ENCODE data around the gene ADM2.

- TF ChIP-seq CTCF (IDR thresholded peaks at IDR 0.05) (no peak), POLR2A (IDR thresholded peaks at IDR 0.05) (no peak)
These were observed 22.3 kb upstream of the ADM2 start for GRCh38 chr22:50459016-50459415.

Data from right lobe of liver (tissue), 4 donors.